ENCODE results near the gene PRKD2.
"Not testable (repeated sequence)": the region's sequence is repeated elsewhere in the genome, so short reads cannot be mapped to it uniquely, and the experiment has no call there.

The PRKD2 gene

DNA sequence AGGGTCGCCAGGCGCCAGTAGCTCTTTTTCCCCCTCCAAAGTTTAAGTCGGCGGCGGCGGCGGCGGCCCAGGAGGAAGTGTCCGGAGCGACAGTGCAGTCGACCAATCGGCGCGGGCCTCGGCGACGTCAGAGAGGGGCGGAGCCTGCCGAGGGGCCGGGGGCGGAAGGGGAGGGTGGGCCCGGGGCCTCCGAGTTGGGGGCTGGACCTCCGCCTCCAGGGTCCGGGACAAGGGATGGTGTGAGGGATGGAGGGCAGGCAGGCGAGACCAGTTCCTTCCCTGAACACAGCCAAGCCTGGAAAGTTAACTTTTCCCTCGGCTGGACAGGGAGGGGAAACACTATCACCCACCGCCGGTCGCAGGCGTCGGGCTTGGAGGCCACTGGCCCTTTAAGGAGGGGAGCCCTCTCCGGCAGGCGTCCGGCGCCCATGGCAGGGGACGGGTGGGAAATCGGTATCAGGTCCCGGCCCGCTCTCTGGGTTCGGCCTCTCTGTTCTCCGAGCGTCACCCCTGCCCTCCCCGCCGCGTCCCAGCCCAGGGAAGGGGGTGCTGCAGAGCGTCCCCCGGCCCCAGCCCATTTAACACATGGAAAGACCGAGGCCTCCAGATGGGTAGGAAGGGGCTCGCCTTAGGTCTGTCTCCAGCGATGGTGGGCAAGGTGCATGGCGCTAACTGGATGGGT lies at the start of gene PRKD2:
Gene PRKD2, minus strand, starts transcription at position 81 of the 682 bp plus-strand sequence. CDS start 744 bp downstream, outside the sequence.
- DNase-seq, result peak; percentile 86

- no peak for DNase-seq
Measured at GRCh38 chr19:46764817-46765291, 47.9 kb upstream of the PRKD2 start.

DNA sequence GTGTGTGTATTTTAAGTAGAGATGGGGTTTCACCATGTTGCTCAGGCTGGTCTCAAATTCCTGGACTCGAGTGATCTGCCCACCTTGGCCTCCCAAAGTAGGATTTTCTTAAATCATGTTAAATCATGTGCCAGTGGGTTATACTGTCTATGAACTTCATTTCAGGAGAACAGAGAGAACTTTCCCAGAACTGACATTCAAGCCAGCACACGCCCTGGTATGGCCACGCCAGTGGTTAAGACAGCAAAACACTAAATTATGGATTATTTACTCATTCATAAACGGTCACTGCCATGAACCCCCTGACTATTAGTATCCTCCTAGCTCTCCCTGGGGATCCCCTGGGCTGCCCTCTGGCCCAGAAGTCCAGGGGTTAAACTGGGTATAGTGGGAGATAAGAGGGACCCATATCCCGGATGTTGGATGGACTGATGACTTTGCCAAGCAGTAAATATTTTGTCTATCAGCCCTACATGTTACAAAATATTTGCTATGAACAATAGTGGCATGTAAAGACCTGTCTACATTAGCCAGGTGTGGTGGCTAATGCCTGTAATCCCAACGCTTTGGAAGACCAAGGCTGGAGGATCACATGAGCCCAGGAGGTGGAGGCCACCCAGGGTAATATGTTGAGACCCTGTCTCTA lies 45.5 kb upstream of the PRKD2 start:
- DNase-seq, result no peak

DNA sequence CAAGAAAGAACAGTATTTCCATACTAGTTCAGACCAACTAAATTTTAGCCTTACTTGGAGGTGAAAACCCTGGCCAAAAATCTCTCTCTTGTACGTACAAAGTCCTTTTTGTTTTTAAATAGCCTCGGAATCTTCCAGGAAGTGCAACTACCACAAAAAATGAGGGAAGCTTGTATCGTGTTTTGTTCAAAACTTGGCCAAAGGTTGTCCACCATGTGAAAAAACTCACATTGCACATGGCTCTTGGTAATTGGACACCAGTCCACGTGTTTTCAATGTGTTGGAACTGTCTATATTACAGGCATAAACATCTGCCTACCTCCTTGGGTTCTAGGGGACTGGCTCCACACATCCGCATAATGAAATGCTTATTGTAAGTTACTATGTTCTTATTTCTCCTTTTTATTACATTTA lies 44.5 kb upstream of the PRKD2 start:
- no peak for DNase-seq

- DNase-seq, result not testable (repeated sequence)
Measured at GRCh38 chr19:46760897-46761296, 44.0 kb upstream of the PRKD2 start.

- no peak for DNase-seq
Measured at GRCh38 chr19:46760363-46760762, 43.4 kb upstream of the PRKD2 start.

DNA sequence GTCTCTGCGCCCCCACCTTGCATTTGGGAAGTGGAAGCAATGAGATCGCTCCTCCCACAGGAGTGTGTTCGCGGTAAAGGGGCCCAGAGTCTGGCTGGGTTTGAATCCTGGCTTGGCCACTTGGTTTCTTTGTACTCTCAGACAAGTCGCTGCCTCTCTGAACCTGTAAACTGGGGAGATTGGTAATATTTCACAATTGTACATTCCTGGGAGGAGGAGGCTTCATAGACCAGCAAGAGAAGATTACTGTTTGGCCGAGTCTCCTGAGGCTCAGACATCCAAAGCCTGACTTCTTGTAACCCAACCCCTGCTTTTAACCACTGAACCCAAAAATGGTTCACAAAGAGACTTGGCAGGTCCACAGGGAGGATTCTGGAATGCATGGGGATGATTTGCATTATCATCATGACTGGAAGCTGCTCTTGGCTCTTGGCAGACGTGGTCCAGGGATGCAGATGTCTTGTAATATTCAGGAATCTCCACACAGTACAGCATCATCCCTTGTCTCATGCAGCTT lies 43.0 kb upstream of the PRKD2 start:
- DNase-seq, result no peak

DNA sequence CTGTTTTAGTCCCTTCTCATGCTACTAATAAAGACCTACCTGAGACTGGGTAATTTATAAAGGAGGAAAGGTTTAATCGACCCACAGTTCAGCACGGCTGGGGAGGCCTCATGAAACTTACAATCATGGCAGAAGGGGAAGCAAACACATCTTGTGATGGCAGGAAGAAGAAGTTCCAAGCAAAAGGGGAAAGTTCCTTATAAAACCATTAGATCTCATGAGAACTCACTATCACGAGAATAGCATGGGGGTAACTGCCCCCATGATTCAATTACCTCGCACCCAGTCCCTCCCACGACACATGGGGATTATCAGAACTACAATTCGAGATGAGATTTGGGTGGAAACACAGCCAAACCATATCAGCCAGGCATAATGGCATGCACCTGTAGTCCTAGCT lies 42.3 kb upstream of the PRKD2 start:
- no peak for DNase-seq

- no peak for DNase-seq
Measured at GRCh38 chr19:46756544-46756888, 39.6 kb upstream of the PRKD2 start.

DNA sequence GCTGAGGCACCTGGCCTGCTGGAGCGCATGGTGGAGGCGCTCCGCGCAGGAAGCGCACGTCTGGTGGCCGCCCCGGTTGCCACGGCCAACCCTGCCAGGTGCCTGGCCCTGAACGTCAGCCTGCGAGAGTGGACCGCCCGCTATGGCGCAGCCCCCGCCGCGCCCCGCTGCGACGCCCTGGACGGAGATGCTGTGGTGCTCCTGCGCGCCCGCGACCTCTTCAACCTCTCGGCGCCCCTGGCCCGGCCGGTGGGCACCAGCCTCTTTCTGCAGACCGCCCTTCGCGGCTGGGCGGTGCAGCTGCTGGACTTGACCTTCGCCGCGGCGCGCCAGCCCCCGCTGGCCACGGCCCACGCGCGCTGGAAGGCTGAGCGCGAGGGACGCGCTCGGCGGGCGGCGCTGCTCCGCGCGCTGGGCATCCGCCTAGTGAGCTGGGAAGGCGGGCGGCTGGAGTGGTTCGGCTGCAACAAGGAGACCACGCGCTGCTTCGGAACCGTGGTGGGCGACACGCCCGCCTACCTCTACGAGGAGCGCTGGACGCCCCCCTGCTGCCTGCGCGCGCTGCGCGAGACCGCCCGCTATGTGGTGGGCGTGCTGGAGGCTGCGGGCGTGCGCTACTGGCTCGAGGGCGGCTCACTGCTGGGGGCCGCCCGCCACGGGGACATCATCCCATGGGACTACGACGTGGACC lies 39.1 kb upstream of the PRKD2 start:
- DNase-seq, result no peak

GRCh38 chr19:46755077-46755852 lies 38.4 kb upstream of the PRKD2 start:
- no peak for DNase-seq

- peak; percentile 66 for DNase-seq
Measured at GRCh38 chr19:46753420-46754155, 36.7 kb upstream of the PRKD2 start.

GRCh38 chr19:46748325-46749109 lies 31.6 kb upstream of the PRKD2 start:
- peak; percentile 76 for DNase-seq

DNA sequence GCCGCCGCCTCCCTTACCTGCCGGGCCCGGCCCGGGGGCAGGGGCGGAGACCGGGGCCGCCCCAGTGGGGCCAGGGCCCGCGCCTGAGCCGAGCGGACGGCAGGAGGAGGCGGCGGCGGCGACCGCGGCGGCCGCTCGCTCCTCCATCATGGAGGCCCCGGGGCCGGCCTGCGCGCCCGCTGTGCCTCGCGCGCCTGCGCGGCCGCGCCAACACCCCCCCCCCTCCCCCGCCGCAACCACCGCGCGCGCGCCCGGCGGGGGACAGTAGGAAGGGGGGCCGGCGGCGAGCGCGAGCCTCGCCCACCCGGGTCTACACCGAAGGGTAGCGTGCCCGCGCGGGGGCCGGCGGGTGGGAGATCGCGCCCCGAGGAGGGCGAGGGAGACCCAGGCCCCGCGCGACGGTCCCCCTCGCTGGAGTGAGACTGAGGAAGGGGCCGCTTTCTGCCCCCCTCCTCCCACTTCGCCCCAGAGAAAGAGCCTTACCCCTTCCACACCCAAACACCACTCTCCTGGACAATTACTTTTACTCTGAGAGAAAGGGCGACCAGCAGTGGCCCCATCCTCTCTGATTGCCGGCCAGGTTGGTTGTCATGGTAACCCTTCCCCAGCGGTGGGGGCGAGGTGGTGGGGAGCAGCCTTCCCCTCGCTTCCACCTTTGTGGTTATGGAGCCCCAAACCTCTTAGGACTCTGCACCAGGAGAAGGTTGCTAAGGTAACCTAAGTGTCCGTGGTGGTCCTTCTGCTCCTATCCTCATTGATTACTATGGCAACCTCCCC lies 29.6 kb upstream of the PRKD2 start, which contains the start of gene STRN4:
Gene STRN4, minus strand, starts transcription at position 170 of the 777 bp plus-strand sequence. Its CDS starts 20 bp downstream, at position 150.
- DNase-seq, result peak; percentile 50

DNA sequence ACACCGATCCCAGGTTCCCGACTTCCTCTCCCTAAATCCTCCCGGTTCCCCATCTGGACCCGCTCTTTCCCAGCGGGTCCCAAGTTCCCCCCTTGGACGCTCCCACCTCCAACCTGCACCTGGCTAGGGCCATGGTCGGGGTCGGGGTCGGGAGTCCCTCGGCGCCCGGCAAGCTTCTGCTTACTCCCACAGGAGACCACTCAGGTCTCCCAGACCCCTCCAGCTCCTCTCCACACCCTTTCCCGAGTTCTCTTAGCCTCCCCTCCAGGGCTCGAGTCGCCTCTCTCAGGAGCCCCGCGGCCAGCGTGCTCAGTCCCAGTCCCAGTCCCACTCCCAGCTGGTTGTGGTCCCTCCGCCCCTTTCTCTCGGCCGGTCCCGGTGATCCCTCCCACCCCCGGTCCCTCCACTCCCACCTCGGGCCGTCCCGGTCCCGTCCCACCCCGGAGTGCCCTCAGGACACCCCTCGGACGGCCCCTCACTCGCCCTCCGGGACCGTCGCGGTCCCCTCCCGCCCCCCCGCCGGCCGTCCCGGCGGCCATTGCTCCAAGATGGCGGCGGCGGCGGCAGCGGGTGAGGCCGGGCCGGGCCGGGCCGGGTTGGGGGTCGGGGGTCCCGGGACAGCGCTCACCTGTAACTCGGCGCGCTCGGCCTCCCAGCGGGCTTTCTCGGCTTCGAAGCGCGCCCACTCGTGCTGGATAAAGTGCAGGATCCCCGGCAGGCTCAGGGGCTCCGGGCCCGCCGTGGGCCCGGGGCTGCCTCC lies 28.8 kb upstream of the PRKD2 start, which contains the start of gene FKRP:
Gene FKRP, plus strand, starts transcription at position 537 of the 760 bp plus-strand sequence. CDS start 9,394 bp downstream, outside the sequence.
- DNase-seq, result peak; percentile 12

DNA sequence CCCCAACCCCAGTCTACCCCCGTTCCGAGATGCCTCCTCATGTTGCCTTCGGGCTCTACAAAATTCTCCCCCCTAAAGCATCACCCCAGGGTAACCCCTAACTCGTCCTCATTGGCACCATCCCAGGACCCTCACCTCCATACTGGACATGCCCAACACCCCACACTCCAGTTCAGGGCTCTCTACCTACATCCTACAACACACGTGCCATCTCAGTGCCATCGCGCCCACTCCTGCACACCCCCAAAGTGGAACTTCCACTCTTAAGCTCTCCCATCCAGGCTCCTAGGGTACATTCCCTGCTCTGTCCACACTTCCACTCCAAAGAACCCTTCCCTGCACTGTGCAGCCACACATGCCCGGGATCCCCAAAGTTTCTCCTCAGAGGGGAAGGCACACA lies 28.1 kb upstream of the PRKD2 start:
- DNase-seq, result no peak

- no peak for DNase-seq
Measured at GRCh38 chr19:46744005-46744691, 27.2 kb upstream of the PRKD2 start.

DNA sequence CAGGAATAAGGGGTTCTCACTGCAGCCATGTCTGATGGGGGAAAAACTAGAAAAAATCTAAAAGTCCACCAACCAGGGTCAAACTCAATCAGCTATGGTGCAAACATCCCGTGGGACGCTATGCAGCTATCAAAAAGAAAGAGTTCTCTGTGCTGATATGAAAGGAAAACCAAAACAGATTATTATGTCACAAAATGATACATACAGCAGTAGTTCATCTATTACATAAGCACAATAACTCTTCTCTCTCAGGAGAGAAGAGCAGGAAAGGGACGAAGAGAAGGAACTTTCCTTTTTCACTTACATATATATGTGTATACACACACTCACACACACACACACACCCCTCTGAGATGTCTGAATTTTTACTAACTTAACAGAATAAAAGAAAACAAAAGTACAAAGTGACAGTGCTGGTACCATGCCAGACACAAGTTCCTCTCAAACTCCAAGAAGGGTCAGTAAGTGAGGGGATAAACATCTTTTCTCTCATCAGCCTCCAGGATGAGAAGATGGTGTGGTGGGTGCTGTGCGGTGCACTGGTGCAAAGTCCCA lies 26.1 kb upstream of the PRKD2 start:
- DNase-seq, result no peak

Measured in stimulated activated naive CD4-positive, alpha-beta T cell treated with Interleukin-2 at 50 U/mL for 16 hours (primary cell).